Esophagus muscularis mucosa (tissue), 4 donors: ENCODE data around the gene TBC1D9.

Experiments
- EP300 ChIP-seq: sonication (generic); formaldehyde crosslinking; IDR thresholded peaks from one replicate; pipeline ENCODE4 v1.6.1; 2017; ENCODE audit warnings: antibody characterized with exemption
- POLR2A ChIP-seq: fragments of 450-650 bp; IDR thresholded peaks from one replicate; pipeline ENCODE4 v1.6.1; 2017; ENCODE audit warnings: antibody characterized with exemption, moderate library complexity, mild to moderate bottlenecking, low read depth
- TF ChIP-seq, protein P1 (sequence below), 3 experiments: fragments of 200-600 bp in 2 of 3; fragments of 450-650 bp in 1 of 3; sonication (generic) in 2 of 3; IDR thresholded peaks; one replicate each; pipeline ENCODE4 v1.5.1; 2017 to 2019; ENCODE audit warnings: antibody characterized with exemption in 3 of 3, mild to moderate bottlenecking in 2 of 3, moderate library complexity in 1 of 3

GRCh38 chr4:140571620-140572019 lies 184.6 kb downstream of the TBC1D9 start:
- TF ChIP-seq, protein P1, sequence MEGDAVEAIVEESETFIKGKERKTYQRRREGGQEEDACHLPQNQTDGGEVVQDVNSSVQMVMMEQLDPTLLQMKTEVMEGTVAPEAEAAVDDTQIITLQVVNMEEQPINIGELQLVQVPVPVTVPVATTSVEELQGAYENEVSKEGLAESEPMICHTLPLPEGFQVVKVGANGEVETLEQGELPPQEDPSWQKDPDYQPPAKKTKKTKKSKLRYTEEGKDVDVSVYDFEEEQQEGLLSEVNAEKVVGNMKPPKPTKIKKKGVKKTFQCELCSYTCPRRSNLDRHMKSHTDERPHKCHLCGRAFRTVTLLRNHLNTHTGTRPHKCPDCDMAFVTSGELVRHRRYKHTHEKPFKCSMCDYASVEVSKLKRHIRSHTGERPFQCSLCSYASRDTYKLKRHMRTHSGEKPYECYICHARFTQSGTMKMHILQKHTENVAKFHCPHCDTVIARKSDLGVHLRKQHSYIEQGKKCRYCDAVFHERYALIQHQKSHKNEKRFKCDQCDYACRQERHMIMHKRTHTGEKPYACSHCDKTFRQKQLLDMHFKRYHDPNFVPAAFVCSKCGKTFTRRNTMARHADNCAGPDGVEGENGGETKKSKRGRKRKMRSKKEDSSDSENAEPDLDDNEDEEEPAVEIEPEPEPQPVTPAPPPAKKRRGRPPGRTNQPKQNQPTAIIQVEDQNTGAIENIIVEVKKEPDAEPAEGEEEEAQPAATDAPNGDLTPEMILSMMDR (IDR thresholded peaks at IDR 0.05), result no peak
- no peak for TF ChIP-seq POLR2A
- TF ChIP-seq EP300, result no peak
